ENCODE data around the gene CALY. TPM values are rescaled to one million over a fixed set of nuclear protein-coding genes. Genes with fewer than 3 reads are reported as not detected.

Gene CALY
- total RNA-seq, 1 experiment from 2014 or later: 0.47 TPM

DNA sequence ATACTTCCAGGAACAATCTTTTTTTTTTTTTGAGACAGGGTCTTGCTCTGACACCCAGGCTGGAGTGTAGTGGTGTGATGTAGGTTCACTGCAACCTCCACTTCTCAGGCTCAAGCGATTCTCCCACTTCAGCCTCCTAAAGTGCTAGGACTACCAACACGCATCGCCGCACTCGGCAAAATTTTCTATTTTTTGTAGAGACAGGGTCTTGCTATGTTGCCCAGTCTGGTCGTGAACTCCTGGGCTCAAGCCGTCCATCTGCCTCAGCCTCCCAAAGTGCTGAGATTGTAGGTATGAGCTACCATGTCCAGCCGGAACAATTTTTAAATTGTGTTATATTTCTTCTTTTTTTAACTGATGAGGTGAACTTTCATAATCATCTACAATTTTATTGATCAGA, 25.9 kb downstream of the CALY start:
- no peak overlapping the region for H3K4me3 ChIP-seq (replicated peaks in 1 of 2; ENCODE audit: low read depth in 1 of 2, low read length in 2 of 2)
- POLR2A ChIA-PET: no interaction called here
- no peak overlapping the region for H3K4me2 ChIP-seq (ENCODE audit: low read length)
- RAD21 ChIA-PET (ENCODE audit: low non-redundant PET in 1 of 2, low total read pairs in 2 of 2, uncharacterized antibody in 2 of 2, unreplicated experiment in 2 of 2): no interaction called here
- H3K36me3 ChIP-seq (ENCODE audit: control insufficient read depth in 1 of 2, insufficient read depth in 2 of 2, low read length in 2 of 2): peaks cover 0 to 3% of the 10 kb centered on the region in 2 experiments; a peak in 1 of 4 replicates
- no peaks in the 10 kb centered on the region for H3K9me2 ChIP-seq (ENCODE audit: insufficient read depth)
- no TSS peak for BruUV-seq (replicated peaks)
- DNase-seq (ENCODE audit: low read depth, low spot score) (no peak), ATAC-seq (no peak)
- CTCF ChIA-PET: no interaction called here
- peaks cover 23% of the 10 kb centered on the region for H3K79me2 ChIP-seq (ENCODE audit: insufficient read depth, low read length)
- H3K27me3 ChIP-seq (ENCODE audit: insufficient read depth, low read length): no peaks in the 10 kb centered on the region
- H3K9ac ChIP-seq (ENCODE audit: low read length): no peak overlapping the region
- no peak overlapping the region for H3K27ac ChIP-seq (ENCODE audit: low read depth, low read length)
- TF ChIP-seq, protein P1, sequence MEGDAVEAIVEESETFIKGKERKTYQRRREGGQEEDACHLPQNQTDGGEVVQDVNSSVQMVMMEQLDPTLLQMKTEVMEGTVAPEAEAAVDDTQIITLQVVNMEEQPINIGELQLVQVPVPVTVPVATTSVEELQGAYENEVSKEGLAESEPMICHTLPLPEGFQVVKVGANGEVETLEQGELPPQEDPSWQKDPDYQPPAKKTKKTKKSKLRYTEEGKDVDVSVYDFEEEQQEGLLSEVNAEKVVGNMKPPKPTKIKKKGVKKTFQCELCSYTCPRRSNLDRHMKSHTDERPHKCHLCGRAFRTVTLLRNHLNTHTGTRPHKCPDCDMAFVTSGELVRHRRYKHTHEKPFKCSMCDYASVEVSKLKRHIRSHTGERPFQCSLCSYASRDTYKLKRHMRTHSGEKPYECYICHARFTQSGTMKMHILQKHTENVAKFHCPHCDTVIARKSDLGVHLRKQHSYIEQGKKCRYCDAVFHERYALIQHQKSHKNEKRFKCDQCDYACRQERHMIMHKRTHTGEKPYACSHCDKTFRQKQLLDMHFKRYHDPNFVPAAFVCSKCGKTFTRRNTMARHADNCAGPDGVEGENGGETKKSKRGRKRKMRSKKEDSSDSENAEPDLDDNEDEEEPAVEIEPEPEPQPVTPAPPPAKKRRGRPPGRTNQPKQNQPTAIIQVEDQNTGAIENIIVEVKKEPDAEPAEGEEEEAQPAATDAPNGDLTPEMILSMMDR (IDR thresholded peaks at IDR 0.05 in 2 of 3, conservative IDR thresholded peaks at IDR 0.05 in 1 of 3; ENCODE audit: borderline replicate concordance in 1 of 3, insufficient read depth in 1 of 3, low read depth in 2 of 3, low read length in 2 of 3): no peak
- TF ChIP-seq POLR2A (IDR thresholded peaks at IDR 0.05; ENCODE audit: borderline replicate concordance, extremely low read depth, insufficient read depth, insufficient read length) (no peak), SIN3A (IDR thresholded peaks at IDR 0.05; ENCODE audit: low read depth) (no peak), YY1 (IDR thresholded peaks at IDR 0.05; ENCODE audit: extremely low read depth, insufficient replicate concordance, low read depth, low read length) (no peak), CBX3 (IDR thresholded peaks at IDR 0.05; ENCODE audit: low read depth) (no peak), FOSL1 (IDR thresholded peaks at IDR 0.05; ENCODE audit: low read depth) (no peak)
- no peaks in the 10 kb centered on the region for H4K20me1 ChIP-seq (ENCODE audit: insufficient read depth)
- peaks cover 2 to 15% of the 10 kb centered on the region in 2 experiments; a peak in 2 of 4 replicates for H3K4me1 ChIP-seq (ENCODE audit: control insufficient read depth in 1 of 2, insufficient read depth in 2 of 2, low read length in 2 of 2)
- no peaks in the 10 kb centered on the region for H3K9me3 ChIP-seq (ENCODE audit: control insufficient read depth in 1 of 2, insufficient read depth in 1 of 2, low read depth in 1 of 2, low read length in 2 of 2)
- H2AFZ ChIP-seq (ENCODE audit: low read depth, low read length, poor library complexity, severe bottlenecking): no peak overlapping the region
- intact Hi-C loops (cut with micrococcal nuclease): no loop called here

DNA sequence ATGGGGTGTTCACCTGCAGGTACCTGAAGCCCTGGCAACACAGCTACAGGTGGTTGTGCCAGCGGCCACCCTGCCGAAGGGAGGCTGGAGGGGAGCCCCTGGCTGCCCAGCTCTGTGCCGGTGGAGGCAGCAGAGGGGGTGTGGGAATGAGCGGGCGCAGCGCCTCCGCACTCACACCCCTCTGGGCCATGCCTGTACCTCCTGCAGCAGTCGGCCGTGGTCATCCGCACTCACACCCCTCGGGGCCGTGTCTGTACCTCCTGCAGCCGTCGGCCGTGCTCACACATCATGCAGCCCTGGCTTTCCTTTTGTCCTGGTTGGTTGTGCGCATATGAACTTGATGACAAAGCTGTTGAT, 26.3 kb downstream of the CALY start:
- CTCF ChIA-PET: no interaction called here
- no peaks in the 10 kb centered on the region for H3K9me2 ChIP-seq (ENCODE audit: insufficient read depth)
- BruUV-seq (replicated peaks): TSS peak; percentile 39

More for the DNA sequence above, 26.3 kb downstream of the CALY start:
- POLR2A ChIA-PET: no interaction called here
- H4K20me1 ChIP-seq (ENCODE audit: insufficient read depth): no peaks in the 10 kb centered on the region
- peaks cover 0 to 3% of the 10 kb centered on the region in 2 experiments; a peak in 1 of 4 replicates for H3K36me3 ChIP-seq (ENCODE audit: control insufficient read depth in 1 of 2, insufficient read depth in 2 of 2, low read length in 2 of 2)
- peaks cover 27% of the 10 kb centered on the region for H3K79me2 ChIP-seq (ENCODE audit: insufficient read depth, low read length)
- ATAC-seq: no peak
- RAD21 ChIA-PET (ENCODE audit: low non-redundant PET in 1 of 2, low total read pairs in 2 of 2, uncharacterized antibody in 2 of 2, unreplicated experiment in 2 of 2): no interaction called here
- no peak overlapping the region for H3K9ac ChIP-seq (ENCODE audit: low read length)
- H3K4me2 ChIP-seq (ENCODE audit: low read length): no peak overlapping the region
- H2AFZ ChIP-seq (ENCODE audit: low read depth, low read length, poor library complexity, severe bottlenecking): no peak overlapping the region
- no peak overlapping the region for H3K27ac ChIP-seq (ENCODE audit: low read depth, low read length)
- no peak for TF ChIP-seq ZFX (IDR thresholded peaks at IDR 0.05)
- TF ChIP-seq ELF1 (IDR thresholded peaks at IDR 0.05; ENCODE audit: borderline replicate concordance, low read depth): no peak
- no peak for TF ChIP-seq SP1 (IDR thresholded peaks at IDR 0.05; ENCODE audit: low read depth)
- no peak for TF ChIP-seq POLR2A (IDR thresholded peaks at IDR 0.05; ENCODE audit: borderline replicate concordance, extremely low read depth, insufficient read depth, insufficient read length)
- TF ChIP-seq, protein P2, sequence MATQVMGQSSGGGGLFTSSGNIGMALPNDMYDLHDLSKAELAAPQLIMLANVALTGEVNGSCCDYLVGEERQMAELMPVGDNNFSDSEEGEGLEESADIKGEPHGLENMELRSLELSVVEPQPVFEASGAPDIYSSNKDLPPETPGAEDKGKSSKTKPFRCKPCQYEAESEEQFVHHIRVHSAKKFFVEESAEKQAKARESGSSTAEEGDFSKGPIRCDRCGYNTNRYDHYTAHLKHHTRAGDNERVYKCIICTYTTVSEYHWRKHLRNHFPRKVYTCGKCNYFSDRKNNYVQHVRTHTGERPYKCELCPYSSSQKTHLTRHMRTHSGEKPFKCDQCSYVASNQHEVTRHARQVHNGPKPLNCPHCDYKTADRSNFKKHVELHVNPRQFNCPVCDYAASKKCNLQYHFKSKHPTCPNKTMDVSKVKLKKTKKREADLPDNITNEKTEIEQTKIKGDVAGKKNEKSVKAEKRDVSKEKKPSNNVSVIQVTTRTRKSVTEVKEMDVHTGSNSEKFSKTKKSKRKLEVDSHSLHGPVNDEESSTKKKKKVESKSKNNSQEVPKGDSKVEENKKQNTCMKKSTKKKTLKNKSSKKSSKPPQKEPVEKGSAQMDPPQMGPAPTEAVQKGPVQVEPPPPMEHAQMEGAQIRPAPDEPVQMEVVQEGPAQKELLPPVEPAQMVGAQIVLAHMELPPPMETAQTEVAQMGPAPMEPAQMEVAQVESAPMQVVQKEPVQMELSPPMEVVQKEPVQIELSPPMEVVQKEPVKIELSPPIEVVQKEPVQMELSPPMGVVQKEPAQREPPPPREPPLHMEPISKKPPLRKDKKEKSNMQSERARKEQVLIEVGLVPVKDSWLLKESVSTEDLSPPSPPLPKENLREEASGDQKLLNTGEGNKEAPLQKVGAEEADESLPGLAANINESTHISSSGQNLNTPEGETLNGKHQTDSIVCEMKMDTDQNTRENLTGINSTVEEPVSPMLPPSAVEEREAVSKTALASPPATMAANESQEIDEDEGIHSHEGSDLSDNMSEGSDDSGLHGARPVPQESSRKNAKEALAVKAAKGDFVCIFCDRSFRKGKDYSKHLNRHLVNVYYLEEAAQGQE (IDR thresholded peaks at IDR 0.05; ENCODE audit: low read depth): no peak
- no peak for TF ChIP-seq YY1 (IDR thresholded peaks at IDR 0.05; ENCODE audit: extremely low read depth, insufficient replicate concordance, low read depth, low read length)
- no peak for TF ChIP-seq JUND (IDR thresholded peaks at IDR 0.05)
- peaks cover 2 to 15% of the 10 kb centered on the region in 2 experiments; a peak in 2 of 4 replicates for H3K4me1 ChIP-seq (ENCODE audit: control insufficient read depth in 1 of 2, insufficient read depth in 2 of 2, low read length in 2 of 2)
- intact Hi-C loops (cut with micrococcal nuclease): no loop called here
- no peaks in the 10 kb centered on the region for H3K9me3 ChIP-seq (ENCODE audit: control insufficient read depth in 1 of 2, insufficient read depth in 1 of 2, low read depth in 1 of 2, low read length in 2 of 2)
- H3K27me3 ChIP-seq (ENCODE audit: insufficient read depth, low read length): no peaks in the 10 kb centered on the region
- no peak overlapping the region for H3K4me3 ChIP-seq (replicated peaks in 1 of 2; ENCODE audit: low read depth in 1 of 2, low read length in 2 of 2)
- DNase-seq (ENCODE audit: low read depth, low spot score): no peak

Measured in HCT116 (cell line).